NT2/D1 (cell line): ENCODE data around the gene NUDCD3.

ENCODE experiments used
- SUZ12 ChIP-seq: IDR thresholded peaks from 2 replicates; pipeline ENCODE4 v1.6.1; 2011; ENCODE audit not compliant: insufficient read length, insufficient read depth; ENCODE audit errors: extremely low read depth
- YY1 ChIP-seq: IDR thresholded peaks from 2 replicates; pipeline ENCODE4 v1.6.1; 2011; ENCODE audit not compliant: insufficient read length, insufficient read depth
- ZNF274 ChIP-seq: IDR thresholded peaks from 2 replicates; pipeline ENCODE4 v1.6.1; 2011; ENCODE audit warnings: mild to moderate bottlenecking, low read depth, low read length

DNA sequence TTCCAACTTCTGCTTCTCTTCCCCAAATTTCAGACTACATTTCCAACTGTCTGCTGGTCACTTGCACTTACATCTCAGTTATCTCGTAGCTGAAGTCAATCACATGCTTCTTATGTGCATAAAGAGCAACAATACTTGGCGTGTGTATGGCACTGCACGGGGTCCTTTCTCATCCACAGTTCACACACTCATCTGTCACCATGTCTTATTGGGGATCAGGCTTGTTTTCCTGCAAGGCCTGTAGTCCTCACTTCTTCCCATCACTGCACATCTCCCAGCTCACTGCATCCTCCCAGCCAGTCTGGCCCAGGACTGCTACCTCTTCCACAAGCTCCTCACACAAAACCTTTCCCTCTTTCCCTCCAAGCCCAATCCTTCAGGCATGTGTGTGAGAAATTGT is 35.3 kb downstream of the NUDCD3 start:
- TF ChIP-seq ZNF274 = no peak
- TF ChIP-seq SUZ12 = no peak
- TF ChIP-seq YY1 = no peak
